SU-DHL-6 (cell line): ENCODE measurements around the gene PTPRG.

Source experiments
- CTCF ChIP-seq: fragments of 200-600 bp; sonication (generic); IDR thresholded peaks from one replicate; pipeline ENCODE4 v1.5.1; 2017; ENCODE audit warnings: antibody characterized with exemption, mild to moderate bottlenecking, low read length, moderate library complexity; ENCODE audit not compliant: insufficient read depth, poor library complexity, severe bottlenecking
- EZH2phosphoT487 ChIP-seq: fragments of 200-600 bp; sonication (generic), shearing (Covaris generic); conservative IDR thresholded peaks from 2 replicates; pipeline ENCODE4 v1.6.1; 2018; ENCODE audit warnings: mild to moderate bottlenecking, antibody characterized with exemption, low read length, moderate library complexity, mixed read lengths

DNA sequence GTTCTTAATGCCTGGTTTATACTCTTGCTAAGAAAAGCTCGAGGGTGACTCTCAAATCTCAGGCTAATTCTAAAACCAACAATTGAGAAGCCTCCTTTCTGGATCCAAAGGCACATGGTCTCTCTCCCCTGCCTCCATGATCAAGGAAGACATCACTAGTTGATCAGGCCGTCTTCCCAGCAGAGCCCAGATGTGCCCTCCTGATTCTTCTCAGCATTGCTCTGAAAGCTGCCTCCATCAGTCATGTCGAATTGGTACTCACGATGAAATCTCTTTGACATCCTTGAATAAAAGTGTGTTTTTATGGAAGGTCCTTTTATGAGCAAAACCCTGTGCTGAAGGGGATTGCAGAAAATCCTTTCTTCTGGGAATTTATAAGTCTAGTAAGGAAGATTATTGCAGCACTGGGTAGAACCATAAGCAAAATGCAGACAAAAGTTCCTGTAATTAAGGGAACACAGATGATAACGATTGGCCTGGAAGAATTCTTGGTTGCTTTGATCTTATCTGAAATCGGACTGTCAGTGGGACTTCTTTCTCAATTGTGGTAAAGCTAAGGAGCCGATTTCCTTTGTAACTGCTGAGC, 345.9 kb downstream of the PTPRG start:
- TF ChIP-seq CTCF: no peak
- no peak for TF ChIP-seq EZH2phosphoT487
